Inflammatory macrophage treated with lipopolysaccharide for 4 hours (primary cell): ENCODE measurements around the gene SLC12A7.

ENCODE experiments used
- DNase-seq: peaks from one replicate; pipeline ENCODE4 v3.0.0-alpha.2; 2020

The SLC12A7 gene

GRCh38 chr5:1014346-1014745 lies 97.5 kb downstream of the SLC12A7 start:
- DNase-seq, result no peak

- no peak for DNase-seq
Observed at GRCh38 chr5:1013948-1014301, 97.9 kb downstream of the SLC12A7 start.

- no peak for DNase-seq
Observed at GRCh38 chr5:1013238-1013947, 98.5 kb downstream of the SLC12A7 start.

- DNase-seq, result no peak
Observed at GRCh38 chr5:1012900-1013237, 99.0 kb downstream of the SLC12A7 start.

GRCh38 chr5:1012313-1012841 lies 99.5 kb downstream of the SLC12A7 start:
- no peak for DNase-seq

GRCh38 chr5:1011741-1012312 lies 100.0 kb downstream of the SLC12A7 start:
- no peak for DNase-seq

GRCh38 chr5:1011226-1011631 lies 100.6 kb downstream of the SLC12A7 start:
- DNase-seq, result no peak

- DNase-seq, result no peak
Observed at GRCh38 chr5:1010641-1011046, 101.2 kb downstream of the SLC12A7 start.

- no peak for DNase-seq
Observed at GRCh38 chr5:1010181-1010510, 101.7 kb downstream of the SLC12A7 start.

GRCh38 chr5:1009359-1010180 lies 102.3 kb downstream of the SLC12A7 start:
- no peak for DNase-seq

GRCh38 chr5:1008451-1009358 lies 103.2 kb downstream of the SLC12A7 start, which contains the start of gene NKD2:
Gene NKD2, plus strand, starts transcription at chr5:1008802. Its CDS starts 256 bp downstream, at chr5:1009058.
- no peak for DNase-seq

GRCh38 chr5:1007681-1008450 lies 104.0 kb downstream of the SLC12A7 start:
- no peak for DNase-seq

GRCh38 chr5:1007221-1007680 lies 104.6 kb downstream of the SLC12A7 start:
- no peak for DNase-seq

- DNase-seq, result no peak
Observed at GRCh38 chr5:1006656-1007071, 105.2 kb downstream of the SLC12A7 start.

- DNase-seq, result no peak
Observed at GRCh38 chr5:1005904-1006655, 105.8 kb downstream of the SLC12A7 start.

GRCh38 chr5:1005249-1005851 lies 106.5 kb downstream of the SLC12A7 start:
- DNase-seq, result no peak

- peak; percentile 42 for DNase-seq
Observed at GRCh38 chr5:1004461-1005248, 107.2 kb downstream of the SLC12A7 start.

GRCh38 chr5:1003296-1003937 lies 108.4 kb downstream of the SLC12A7 start:
- no peak for DNase-seq

- no peak for DNase-seq
Observed at GRCh38 chr5:1002836-1003235, 109.0 kb downstream of the SLC12A7 start.

- no peak for DNase-seq
Observed at GRCh38 chr5:1002271-1002546, 109.7 kb downstream of the SLC12A7 start.
